SW 1271 (cell line): ENCODE results near the gene HNRNPH1.

Experiments used
- DNase-seq, 2 experiments: peaks; one replicate each; lab custom pipeline; 2025; lab: John Stamatoyannopoulos, UW

HNRNPH1 gene

DNA sequence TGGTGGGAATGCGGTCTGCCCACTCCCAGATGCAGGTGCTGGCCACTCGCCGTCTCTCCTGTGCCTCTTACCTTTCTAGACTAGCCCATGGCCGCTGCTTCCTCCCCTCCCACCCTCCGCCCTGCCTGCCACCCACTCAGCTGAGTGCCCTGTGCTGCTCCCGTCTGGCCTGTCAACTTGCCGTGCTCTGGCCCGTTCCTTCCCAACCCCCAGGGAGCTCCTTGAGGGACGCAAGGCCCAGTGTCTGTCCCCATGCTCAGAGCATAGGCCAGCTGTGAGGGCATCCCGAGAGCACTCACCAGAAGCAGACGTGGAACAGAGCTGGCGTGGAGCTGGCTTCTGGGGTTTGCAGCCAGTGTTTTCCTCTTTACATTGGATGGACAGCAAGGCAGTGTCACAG lies 20.2 kb downstream of the HNRNPH1 start:
- DNase-seq = no peak

DNA sequence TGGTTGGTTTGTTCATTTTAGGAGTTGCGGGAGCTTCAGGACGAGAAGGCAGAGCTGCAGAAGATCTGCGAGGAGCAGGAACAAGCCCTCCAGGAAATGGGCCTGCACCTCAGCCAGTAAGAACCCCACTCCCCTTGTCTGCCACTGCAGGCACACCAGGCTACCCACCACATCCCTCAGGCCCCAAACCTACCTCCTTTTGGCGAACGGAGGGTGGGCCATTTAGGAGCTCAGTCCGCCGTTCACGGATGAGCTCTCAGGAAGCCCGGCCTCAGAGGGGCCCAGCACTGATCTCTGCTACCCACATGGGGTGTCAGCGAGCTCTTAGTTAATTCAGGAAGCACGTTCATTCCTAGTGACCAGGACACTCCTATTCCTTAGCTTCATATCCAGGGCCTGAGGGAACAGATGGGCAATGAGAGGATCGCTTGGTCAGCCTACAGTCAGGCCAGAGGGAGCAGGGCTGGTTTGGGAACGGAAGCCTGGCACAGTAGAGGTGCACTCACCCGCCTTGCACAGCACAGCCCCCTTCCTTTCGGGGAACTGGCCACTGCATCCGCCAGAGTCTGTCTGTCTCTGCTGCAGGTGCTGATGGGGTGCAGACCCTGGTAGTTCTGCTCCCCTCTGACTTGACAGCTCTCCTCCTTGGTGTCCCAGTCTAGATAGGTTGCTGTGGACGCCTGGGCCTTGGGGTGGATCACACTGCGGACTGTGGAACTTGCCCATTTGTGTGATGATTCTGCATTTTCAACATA lies 21.4 kb downstream of the HNRNPH1 start:
- no peak for DNase-seq

DNA sequence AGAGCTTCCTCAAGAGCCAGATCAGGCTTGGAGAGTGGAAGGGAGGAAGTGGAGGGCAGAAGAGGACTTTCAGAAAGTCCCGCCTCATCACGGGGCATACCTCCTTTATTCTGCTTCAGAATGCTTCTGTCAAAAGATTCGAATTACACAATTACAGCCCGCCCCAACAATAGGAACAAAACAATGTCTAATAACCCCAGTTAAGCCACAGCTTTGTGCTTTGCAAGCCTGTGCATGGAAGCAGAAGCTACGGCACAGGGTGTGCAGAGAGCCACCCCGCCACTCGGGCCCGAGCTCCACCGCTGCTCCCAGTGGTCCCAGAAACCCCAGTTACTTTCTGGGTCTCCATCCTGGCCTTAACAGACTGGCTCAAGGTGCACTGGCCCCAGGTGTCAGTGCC lies 23.5 kb downstream of the HNRNPH1 start:
- no peak for DNase-seq

DNA sequence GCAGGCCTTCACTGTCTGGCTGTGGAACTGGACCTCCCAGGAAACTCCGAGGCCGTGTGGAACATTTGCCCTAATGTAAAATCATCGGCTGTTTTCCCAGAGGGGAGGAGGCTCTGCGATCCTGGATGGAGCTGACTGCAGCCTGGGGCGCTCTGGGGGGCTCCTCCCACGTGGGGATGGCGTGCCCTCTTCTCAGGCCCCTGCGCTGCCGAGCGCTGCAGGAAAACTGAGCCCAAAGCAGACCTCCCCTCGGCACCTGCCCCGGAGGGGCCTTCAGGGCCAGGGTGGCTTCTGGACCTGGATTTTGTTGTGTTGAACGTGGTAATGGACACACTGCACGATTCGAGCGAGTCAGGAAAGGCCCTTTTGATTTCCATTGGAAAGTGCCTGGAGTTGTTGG lies 23.9 kb downstream of the HNRNPH1 start:
- no peak for DNase-seq

DNA sequence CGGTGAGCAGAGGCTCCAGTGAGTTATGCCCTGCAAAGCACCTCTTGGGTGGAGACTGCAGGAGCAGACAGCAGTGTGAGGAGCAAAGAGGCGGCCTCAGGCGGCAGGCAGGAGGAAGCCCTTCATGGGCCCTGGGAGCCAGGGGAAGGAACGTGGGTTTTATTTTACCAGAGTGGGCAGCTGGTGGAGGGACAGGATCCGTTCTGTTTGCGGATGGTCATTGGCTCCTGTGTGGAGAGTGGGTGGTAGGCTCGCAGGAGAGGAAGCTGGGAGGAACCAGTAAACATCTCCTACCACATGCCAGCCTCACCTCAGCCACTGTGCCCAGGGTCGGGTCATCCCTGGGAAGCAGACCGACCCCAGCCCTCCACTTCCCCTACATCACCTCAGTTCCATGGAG lies 24.4 kb downstream of the HNRNPH1 start:
- DNase-seq = no peak

DNA sequence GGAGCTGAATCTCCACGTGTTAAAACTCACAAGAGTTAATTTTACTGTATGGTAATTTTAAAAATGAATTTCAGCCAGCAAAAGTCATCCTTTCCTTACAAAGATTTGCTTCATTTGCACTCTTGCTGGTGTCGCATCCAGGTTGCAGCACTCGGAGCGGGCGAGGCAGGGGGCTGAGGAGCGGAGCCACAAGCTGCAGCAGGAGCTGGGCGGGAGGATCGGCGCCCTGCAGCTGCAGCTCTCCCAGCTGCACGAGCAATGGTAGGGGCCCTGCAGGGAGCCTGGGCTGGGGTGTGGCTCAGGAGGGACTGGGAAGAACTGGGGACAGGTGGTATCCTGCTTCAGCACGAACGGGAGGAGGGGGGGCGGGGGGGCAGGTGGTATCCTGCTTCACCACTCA lies 27.1 kb downstream of the HNRNPH1 start:
- DNase-seq = no peak

DNA sequence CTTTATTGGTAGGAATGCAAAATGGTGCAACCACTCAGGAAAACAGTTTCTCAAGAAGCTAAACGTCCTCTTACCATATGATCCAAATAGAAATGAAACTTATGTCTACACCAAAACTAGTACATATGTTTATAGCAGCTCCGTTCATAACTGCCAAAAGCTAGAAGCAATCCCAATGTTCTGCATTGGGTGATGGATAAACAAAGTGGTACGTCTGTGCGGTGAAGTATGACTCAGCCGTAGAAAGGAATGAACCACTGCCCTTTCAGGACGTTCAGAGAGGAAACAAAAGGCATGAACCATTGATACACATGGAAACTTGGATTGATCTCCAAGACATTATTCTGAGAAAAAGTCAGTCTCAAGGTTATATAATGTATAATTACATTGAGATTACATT lies 27.6 kb downstream of the HNRNPH1 start:
- DNase-seq = no peak

DNA sequence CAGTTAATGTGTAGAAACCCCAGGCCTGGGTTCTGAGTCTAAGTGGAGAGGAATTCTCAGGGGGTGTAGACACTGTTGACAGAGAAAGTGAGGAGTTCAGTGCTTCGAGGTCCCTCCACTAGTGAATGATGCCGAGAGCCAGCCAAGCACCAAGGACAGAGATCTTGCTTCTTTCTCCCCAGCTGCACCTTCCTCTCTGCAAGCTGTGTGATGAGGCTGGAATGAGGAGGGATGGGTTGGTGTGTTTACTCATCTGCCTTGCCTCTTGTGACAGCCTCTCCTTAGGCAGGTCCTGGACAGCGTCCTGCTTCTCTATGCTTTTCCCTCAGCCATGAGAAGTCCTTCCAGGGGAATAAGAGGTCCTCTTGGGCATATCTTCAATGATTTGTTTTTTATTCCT lies 35.3 kb downstream of the HNRNPH1 start:
- no peak for DNase-seq

DNA sequence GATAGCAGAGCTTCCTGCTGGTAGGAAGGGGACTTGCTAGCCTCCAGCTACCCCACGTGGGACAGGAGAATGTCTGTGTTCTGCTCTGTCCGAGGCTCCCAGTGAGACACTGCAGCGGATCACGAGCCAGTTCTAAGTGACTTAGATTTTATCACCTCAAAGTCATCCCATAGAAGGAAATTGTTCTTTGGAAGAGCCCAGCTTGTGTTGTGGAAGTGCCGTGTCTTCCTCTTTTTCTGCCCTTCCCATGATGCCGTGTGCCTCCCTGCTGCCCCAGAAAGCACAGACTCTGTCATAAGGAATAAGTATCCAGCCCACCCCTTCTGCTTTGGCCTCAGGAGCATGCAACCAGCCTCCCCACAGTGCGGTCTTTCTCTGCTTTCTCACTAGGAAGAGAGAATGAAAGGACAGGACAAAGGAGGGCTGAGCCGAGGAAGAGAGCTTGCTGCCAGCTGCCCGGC lies 37.5 kb downstream of the HNRNPH1 start:
- DNase-seq = no peak

DNA sequence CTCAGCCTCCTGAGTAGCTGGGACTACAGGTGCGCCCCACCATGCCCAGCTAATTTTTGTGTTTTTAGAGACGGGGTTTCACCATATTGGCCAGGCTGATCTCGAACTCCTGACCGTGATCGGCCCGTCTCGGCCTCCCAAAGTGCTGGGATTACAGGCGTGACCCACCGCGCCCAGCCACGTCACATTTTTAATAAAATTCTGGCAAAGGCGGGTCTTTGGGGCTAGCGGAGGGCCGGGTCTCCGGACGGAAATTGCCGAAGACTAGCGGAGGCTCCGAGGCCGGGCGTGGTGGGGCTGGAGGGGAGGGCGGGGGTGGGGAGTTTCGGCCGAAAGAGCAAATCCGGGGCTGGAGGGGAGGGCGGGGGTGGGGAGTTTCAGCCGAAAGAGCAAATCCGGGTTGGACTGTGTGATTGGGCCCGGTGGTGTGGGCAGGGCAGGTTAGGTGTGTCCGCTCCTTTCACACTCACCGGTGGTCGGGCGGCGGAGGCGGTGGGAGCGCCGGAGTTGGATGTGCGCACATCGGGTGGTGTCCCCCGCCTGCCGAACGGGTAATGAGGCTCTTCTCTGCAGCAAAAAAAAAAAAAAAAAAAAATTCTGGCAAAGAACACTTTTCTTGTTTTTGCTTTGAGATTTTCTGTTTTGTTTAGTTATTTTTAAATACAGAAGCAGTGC lies 46.0 kb downstream of the HNRNPH1 start:
- no peak for DNase-seq

DNA sequence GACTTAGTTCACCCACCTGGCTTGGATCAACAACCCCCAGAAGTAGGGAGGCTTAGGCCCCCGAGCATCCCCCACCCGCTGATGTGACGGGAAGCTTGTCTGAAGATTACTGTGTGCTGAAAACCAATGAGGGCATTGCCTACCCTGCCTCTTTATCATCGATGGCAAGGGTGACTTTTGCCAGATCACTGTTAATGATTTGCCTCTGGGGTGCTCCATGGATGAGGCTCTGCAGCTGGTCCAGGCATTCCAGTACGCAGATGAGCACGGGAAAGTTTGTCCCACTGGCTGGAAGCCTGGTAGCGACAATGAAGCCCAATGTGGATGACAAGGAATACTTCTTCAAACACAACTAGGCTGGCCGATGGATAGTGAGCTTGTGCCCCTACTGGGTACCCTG lies 51.1 kb downstream of the HNRNPH1 start:
- no peak for DNase-seq

DNA sequence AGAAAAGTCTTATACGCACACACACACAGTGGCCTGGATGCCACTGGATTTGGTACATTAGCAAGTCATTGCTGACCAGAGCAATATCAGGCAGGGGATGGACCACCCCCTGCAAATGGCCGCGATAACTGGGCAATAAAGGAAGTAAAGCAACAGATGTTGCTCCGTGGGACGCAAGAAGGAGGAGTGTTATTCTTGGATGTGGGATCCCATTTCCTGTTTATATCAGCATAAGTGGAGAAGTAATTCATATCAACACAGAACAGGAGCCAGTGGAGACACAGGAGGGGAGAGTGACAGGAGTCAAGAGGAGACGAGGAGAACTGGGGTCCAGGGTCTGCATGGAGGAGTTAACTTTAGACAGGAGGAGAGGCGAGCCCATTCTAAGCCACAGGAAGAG lies 54.8 kb downstream of the HNRNPH1 start:
- no peak for DNase-seq

DNA sequence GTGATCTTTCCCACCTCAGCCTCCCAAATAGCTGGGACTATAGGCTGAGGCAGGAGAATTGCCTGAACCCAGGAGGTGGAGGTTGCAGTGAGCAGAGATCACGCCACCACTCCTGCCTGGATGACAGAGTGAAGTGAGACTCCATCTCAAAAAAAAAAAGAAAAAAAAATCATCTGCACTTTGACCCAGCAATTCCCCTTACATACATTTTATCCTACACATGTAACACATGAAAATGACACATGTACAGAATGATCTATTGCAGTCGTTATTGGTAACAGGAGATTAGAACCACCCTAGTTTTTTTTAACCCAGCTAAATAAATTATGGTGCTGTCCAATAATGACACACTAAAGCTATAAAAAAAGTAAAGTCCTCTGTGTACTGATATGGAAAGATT lies 58.9 kb downstream of the HNRNPH1 start:
- DNase-seq = no peak
